HG03469 (cell line): ENCODE data around the gene CATSPERZ.

Experiments used
- ATAC-seq: cut with Tn5 transposase; IDR thresholded peaks from one replicate; pipeline ENCODE4 v1.9.1; 2021; ENCODE audit warnings: mild to moderate bottlenecking, moderate library complexity, moderate number of reproducible peaks; ENCODE audit not compliant: unreplicated experiment

The CATSPERZ gene

GRCh38 chr11:64299847-64300648, at the start of gene CATSPERZ:
Gene CATSPERZ (plus strand): TSS chr11:64300358. CDS start chr11:64300411, 53 bp downstream.
- ATAC-seq: no peak

DNA sequence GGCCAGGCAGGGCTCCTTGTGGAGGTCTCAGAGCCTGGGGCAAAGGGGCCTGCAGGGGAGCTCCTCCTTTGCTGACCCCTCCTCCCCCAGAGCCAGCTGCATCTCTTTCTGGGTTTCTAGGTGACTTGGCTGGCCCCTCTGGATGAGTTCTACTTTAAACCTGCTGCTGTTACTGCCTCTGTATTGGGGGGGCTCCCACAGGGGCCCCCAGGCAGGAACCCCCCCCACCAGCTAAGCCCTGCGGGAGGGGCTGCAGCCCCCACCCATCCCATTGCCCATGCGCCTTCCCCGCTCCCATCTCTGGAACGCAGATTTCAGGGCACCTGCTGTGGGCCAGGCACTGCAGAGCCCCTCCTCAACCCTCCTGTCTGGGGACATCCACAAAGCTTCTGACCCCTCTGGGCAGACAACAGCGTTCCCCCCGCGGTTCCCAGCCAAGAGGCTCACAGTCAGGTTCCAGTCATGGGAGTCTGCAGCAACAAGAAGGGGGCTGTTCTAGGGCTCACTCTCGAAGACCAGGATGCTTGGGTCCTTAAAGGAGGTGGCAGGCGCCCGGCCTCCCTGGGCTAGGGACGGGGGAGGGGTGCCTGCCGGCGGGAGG, 49.6 kb upstream of the CATSPERZ start:
- ATAC-seq: no peak

GRCh38 chr11:64251016-64251752, 49.0 kb upstream of the CATSPERZ start, which contains the start of gene PLCB3:
Gene PLCB3 (plus strand): TSS chr11:64251530. CDS start chr11:64251650, 120 bp downstream.
- ATAC-seq: no peak

DNA sequence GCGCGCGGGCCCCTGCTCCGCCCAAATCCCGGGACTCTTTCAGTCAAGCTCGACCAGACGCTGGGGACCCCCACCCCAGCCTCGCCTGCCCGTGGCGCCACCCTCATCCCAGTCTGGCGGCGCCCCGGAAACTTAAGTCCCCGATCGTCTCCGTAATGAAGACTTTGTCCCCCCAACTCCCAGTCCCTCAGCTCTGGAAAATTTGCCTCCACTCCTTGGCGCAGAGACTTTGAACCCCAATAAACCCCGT, 48.5 kb upstream of the CATSPERZ start:
- no peak for ATAC-seq

DNA sequence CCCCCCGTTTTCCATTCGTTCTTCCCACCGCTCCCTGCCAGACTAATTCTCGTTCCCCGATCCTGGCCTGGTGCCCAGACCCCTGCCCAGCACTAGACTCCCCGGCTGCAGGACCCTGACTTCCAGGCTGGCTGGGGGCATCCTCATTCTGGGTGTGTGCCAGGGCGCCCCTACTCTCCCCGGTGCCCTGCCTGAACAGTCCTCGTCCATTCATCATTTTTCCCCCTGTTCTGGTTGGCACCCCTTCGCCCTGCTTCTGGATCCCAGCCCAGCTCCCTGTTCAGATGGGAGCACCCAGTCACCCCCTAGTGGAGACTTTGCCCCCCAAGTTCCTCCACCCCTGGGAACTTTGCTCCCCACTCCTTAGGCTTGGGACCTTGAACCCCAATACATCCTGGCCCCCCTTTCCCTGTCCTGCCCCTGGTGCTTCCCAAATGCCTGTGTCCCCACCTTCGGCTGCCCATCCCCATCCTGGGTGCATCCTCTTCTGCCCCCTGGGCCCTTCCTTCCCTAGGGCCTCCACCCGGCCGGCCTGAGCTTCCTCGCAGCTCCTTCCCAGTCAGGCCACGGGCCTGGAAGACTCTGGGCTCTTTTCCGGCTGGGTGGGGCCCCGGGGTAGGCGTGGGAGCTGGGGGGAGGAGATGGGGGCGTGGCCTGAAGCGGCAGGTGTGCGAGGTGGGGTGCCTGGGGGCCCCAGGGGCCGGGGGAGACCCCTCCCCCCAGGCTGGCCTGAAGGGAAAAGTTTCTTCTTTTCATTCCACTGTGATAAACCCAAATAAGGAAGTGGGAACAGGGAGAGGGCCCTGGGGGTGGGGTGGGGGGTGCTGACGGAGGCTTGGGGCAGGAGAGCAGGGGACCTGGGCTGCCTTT, 47.9 kb upstream of the CATSPERZ start:
- ATAC-seq: no peak

DNA sequence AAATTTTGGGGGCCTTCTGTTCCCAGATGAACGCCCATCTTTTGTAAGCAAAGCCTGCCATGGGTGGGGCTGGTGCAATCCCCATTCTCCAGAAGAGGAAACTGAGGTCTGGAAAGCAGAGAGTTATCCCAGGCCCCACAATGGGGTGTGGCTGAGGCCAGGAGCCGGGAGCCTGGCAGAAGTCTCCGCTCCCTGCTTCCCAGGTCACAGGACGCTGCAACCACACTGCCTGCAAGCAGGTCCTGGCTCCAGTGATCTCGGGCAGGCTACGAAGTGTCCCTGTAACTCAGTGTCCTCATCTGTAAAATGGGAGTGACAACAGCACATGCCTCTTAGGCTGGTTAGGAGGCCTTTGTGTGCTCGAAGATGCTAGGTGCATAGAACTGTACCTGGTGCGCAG, 47.1 kb upstream of the CATSPERZ start:
- no peak for ATAC-seq

GRCh38 chr11:64253481-64253880, 46.7 kb upstream of the CATSPERZ start:
- no peak for ATAC-seq

DNA sequence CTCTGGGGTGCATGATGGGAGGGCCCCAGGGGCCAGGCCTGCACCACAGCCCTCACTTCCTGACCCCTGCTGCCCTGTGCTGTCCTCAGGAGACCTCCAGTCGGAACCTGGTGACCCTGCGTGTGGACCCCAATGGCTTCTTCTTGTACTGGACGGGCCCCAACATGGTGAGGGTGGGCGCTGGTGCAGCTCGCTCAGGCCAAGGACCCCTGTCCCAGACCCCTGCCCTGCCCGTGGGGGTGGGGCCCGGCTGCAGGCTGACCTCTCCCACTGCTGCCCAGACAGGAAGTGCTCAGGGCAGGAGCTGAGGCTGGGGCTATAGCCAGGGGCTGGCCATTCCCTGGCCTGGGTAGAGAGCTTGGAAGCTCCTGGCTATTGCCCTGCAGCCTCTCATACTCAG, 45.8 kb upstream of the CATSPERZ start:
- no peak for ATAC-seq

DNA sequence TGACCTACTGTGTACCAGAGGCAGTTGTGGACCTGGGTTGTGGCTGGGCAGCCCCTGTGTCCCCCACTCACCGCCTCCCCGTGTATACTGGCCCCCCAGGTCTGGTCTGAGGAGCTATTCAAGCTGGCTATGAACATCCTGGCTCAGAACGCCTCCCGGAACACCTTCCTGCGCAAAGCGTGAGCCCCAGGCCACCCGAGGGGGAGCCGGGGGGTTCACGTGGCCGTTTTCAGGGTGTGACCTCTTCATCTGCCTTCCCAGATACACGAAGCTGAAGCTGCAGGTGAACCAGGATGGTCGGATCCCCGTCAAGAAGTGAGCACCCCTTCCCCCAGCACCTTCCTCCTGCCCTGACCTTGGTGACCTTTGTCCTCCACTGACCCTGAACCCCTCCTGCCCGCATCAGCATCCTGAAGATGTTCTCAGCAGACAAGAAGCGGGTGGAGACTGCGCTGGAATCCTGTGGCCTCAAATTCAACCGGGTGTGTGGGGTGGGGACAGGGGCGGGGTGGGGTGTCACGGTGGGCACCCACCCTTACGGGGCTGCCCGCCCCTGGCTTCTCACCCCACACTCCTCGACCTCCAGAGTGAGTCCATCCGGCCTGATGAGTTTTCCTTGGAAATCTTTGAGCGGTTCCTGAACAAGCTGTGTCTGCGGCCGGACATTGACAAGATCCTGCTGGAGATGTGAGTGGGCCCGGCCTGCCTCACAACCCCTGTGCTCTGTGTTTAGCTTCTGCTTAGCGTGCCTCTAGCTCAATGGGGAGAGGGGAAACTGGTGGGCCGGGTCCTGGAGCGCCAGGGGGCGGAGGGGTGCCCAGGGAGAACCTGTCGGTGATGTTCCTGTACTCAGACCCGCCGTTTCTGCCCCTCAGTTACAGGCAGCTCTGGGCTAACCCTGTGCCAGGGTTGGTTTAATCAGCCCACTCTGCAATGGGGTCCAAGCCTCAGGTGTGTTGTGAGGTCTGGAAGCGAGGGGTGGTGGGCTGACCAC, 44.7 kb upstream of the CATSPERZ start:
- ATAC-seq: no peak

DNA sequence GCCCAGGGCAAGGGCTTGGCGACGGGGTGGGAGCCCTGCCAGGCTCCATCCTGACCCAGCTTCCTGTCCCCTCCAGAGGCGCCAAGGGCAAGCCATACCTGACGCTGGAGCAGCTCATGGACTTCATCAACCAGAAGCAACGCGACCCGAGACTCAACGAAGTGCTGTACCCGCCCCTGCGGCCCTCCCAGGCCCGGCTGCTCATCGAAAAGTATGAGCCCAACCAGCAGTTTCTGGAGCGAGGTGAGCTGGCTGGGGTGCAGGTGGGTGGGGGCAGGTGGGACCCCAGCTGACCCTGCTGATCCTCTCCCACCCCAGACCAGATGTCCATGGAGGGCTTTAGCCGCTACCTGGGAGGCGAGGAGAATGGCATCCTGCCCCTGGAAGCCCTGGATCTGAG, 43.9 kb upstream of the CATSPERZ start:
- no peak for ATAC-seq

DNA sequence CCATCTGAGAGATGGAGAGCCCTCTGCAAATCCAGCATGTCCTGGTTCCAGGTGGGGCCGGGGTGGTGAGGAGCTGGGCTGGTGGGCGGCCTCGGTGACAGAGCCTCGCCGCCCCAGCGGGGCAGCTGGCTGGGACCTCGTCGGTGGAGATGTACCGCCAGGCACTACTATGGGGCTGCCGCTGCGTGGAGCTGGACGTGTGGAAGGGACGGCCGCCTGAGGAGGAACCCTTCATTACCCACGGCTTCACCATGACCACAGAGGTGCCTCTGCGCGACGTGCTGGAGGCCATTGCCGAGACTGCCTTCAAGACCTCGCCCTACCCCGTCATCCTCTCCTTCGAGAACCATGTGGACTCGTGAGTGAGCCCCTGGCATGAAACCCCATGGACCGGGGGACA, 41.8 kb upstream of the CATSPERZ start:
- ATAC-seq: no peak

DNA sequence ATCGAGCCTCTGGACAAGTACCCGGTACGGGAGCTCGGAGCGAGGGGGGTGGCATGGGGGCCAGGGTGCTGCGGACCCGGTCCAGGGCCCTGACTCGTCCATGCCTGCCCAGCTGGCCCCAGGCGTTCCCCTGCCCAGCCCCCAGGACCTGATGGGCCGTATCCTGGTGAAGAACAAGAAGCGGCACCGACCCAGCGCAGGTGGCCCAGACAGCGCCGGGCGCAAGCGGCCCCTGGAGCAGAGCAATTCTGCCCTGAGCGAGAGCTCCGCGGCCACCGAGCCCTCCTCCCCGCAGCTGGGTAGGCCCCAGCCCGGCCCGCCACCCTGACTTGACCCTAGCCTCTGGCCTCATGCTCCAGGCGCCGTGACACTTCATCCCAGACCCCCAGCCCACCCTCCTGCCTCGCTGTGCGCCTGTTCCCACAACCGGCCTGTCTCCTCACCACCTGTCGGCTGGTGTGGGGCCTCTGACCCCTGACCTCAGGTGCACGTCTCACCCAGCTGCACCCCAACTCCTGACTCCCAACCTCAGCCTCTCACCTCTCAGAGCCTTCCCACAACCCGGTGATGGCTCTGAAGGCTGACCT, 41.1 kb upstream of the CATSPERZ start:
- no peak for ATAC-seq

GRCh38 chr11:64259533-64260067, 40.6 kb upstream of the CATSPERZ start:
- no peak for ATAC-seq

DNA sequence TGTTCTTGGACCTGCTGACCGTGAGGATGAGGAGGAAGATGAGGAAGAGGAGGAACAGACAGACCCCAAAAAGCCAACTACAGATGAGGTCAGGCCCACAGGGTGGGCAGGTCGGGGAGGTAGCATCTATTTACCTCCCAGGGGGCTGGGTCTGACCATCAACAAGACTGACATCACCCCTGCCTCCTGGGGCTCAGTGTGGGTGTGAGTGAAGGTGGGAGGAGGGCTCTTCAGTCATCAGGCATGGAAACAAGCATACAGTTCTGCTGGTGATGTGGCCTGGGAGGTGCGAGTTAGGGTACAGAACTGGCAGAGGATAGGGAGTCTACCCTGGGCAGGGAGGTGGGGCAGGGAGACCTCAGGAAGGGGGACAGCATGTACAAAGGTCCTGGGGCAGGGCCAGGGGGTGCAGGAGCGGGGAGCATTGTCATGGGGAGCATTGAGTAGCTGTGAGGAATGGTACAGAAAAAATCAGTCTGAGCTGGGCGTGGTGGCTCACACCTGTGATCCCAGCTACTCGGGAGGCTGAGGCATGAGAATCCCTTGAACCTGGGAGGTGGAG, 39.9 kb upstream of the CATSPERZ start:
- ATAC-seq: no peak

DNA sequence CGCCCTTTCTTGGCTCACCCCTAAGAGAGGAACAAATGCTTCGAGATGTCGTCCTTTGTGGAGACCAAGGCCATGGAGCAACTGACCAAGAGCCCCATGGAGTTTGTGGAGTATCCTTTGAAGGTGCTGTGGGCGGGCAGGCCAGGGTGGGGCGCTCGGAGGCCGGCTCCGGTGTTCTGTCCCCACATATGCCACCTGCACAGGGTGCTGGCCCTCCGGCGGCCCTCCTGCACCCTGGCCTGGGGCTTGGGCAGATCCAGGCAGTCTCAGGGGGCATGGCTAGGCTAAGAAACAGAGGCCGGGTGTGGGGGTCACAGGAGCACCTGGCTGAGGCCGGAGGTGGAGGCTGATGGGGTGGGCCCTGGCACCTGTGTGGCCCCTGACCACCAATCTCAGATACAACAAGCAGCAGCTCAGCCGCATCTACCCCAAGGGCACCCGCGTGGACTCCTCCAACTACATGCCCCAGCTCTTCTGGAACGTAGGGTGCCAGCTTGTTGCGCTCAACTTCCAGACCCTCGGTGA, 38.5 kb upstream of the CATSPERZ start:
- ATAC-seq: no peak

DNA sequence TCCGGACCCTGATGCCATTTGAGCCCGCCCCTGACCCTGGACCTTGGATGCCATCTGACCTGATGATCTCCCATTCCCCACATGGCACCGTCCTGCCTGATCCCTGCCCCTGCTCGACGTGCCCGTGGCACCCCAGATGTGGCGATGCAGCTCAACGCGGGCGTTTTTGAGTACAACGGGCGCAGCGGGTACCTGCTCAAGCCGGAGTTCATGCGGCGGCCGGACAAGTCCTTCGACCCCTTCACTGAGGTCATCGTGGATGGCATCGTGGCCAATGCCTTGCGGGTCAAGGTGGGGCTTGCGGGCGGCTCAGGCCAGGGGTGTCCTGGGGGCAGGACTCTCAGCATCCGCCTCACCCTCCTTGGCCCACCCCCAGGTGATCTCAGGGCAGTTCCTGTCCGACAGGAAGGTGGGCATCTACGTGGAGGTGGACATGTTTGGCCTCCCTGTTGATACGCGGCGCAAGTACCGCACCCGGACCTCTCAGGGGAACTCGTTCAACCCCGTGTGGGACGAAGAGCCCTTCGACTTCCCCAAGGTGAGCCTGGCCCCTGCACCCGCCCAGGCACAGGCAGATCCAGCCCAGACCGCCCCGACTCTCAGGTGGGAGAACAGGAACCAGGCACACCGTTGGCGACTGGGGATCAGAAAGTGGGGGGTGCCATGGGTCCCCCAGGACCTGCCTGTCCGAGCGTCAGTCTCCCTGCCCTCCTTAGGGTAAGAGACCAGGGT, 37.7 kb upstream of the CATSPERZ start:
- ATAC-seq: no peak

DNA sequence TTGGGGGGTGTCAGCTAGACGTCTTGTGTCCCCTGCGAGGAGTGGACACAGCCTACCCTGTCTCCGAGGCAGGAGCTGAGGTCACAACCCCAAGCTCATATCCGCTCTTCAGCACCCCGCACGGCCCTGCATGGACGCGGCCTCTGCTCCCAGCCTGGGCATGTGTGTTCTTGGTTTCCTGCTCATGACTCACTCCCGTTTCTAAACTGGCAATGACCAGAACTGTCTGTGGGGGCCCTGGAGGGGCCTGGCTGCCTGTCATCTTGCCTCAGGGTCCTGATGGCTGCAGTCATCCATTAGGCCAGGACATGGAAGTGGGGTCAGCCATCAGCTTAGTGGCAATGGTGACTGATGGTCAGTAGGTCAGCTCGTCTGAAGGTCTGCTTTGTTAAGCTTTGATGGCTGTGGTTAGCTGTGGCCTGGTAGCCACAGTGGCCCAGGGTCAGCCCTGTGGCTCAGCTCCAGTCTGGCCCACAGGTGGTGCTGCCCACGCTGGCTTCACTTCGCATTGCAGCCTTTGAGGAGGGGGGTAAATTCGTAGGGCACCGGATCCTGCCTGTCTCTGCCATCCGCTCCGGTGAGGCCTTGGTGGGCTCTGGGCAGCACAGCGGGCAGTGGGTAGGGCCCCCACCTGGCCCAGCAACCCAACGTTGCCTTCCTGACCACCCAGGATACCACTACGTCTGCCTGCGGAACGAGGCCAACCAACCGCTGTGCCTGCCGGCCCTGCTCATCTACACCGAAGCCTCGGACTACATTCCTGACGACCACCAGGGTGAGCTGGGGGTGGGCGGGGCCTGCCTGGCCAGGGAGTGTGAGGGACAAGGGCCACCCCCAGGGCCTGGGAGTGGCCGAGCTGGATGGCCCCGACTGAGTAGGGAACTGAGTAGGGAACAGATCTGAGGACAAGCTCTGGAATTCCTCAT, 36.9 kb upstream of the CATSPERZ start:
- ATAC-seq: no peak
